Activated naive CD8-positive, alpha-beta T cell (primary cell): ENCODE data around the gene NDUFA5.
"Not testable (repeated sequence)": the region's sequence is repeated elsewhere in the genome, so short reads cannot be mapped to it uniquely, and the experiment has no call there.

Experiments
- H3K27ac Mint-ChIP-seq: one replicate; pipeline ENCODE4 v1.8.0; 2021; ENCODE audit warnings: mixed read lengths
- H3K27me3 Mint-ChIP-seq: one replicate; pipeline ENCODE4 v1.8.0; 2021; ENCODE audit warnings: mixed read lengths
- H3K36me3 Mint-ChIP-seq: one replicate; pipeline ENCODE4 v1.8.0; 2021; ENCODE audit warnings: mixed read lengths
- H3K4me1 Mint-ChIP-seq: one replicate; pipeline ENCODE4 v1.8.0; 2021; ENCODE audit warnings: low read depth, mixed read lengths
- H3K4me3 Mint-ChIP-seq: one replicate; pipeline ENCODE4 v1.8.0; 2021; ENCODE audit warnings: mild to moderate bottlenecking, mixed read lengths
- H3K9me3 Mint-ChIP-seq: one replicate; pipeline ENCODE4 v1.8.0; 2021; ENCODE audit warnings: low read depth, mixed read lengths

The NDUFA5 gene

GRCh38 chr7:123571684-123572083, 14.1 kb upstream of the NDUFA5 start:
- Mint-ChIP-seq H3K27me3 (peaks cover 4% of the 10 kb centered on the region), H3K4me1 (no peaks in the 10 kb centered on the region), H3K4me3 (no peak overlapping the region), H3K9me3 (no peaks in the 10 kb centered on the region), H3K27ac (no peak overlapping the region), H3K36me3 (no peaks in the 10 kb centered on the region)

GRCh38 chr7:123571187-123571586, 13.6 kb upstream of the NDUFA5 start:
- H3K4me1 Mint-ChIP-seq, result no peaks in the 10 kb centered on the region

GRCh38 chr7:123570390-123571182, 13.0 kb upstream of the NDUFA5 start:
- H3K27me3 Mint-ChIP-seq, result peaks cover 4% of the 10 kb centered on the region
- H3K9me3 Mint-ChIP-seq, result no peaks in the 10 kb centered on the region
- no peaks in the 10 kb centered on the region for H3K36me3 Mint-ChIP-seq
- no peaks in the 10 kb centered on the region for H3K4me1 Mint-ChIP-seq
- H3K4me3 Mint-ChIP-seq, result no peak overlapping the region
- no peak overlapping the region for H3K27ac Mint-ChIP-seq

More at GRCh38 chr7:123571187-123571586, 13.6 kb upstream of the NDUFA5 start:
- H3K27me3 Mint-ChIP-seq, result peaks cover 4% of the 10 kb centered on the region
- no peaks in the 10 kb centered on the region for H3K9me3 Mint-ChIP-seq
- H3K36me3 Mint-ChIP-seq, result no peaks in the 10 kb centered on the region
- H3K4me3 Mint-ChIP-seq, result no peak overlapping the region
- no peak overlapping the region for H3K27ac Mint-ChIP-seq

- H3K4me1 Mint-ChIP-seq, result no peaks in the 10 kb centered on the region
- H3K4me3 Mint-ChIP-seq, result no peak overlapping the region
- H3K36me3 Mint-ChIP-seq, result no peaks in the 10 kb centered on the region
- no peaks in the 10 kb centered on the region for H3K9me3 Mint-ChIP-seq
- peaks cover 1% of the 10 kb centered on the region for H3K27me3 Mint-ChIP-seq
- H3K27ac Mint-ChIP-seq, result no peak overlapping the region
Measured at GRCh38 chr7:123569352-123570010, 11.9 kb upstream of the NDUFA5 start.

GRCh38 chr7:123562121-123562520, 4.5 kb upstream of the NDUFA5 start:
- no peak overlapping the region for H3K4me3 Mint-ChIP-seq
- H3K27ac Mint-ChIP-seq, result no peak overlapping the region
- peaks cover 5% of the 10 kb centered on the region for H3K36me3 Mint-ChIP-seq
- no peaks in the 10 kb centered on the region for H3K27me3 Mint-ChIP-seq
- no peaks in the 10 kb centered on the region for H3K9me3 Mint-ChIP-seq
- peaks cover 2% of the 10 kb centered on the region for H3K4me1 Mint-ChIP-seq

- H3K4me3 Mint-ChIP-seq, result no peak overlapping the region
- no peaks in the 10 kb centered on the region for H3K27me3 Mint-ChIP-seq
- H3K4me1 Mint-ChIP-seq, result peaks cover 8% of the 10 kb centered on the region
- no peak overlapping the region for H3K27ac Mint-ChIP-seq
- H3K36me3 Mint-ChIP-seq, result peaks cover 5% of the 10 kb centered on the region
- no peaks in the 10 kb centered on the region for H3K9me3 Mint-ChIP-seq
Measured at GRCh38 chr7:123558289-123558874, 764 bp upstream of the NDUFA5 start.

- Mint-ChIP-seq H3K9me3 (no peaks in the 10 kb centered on the region), H3K4me1 (peaks cover 17% of the 10 kb centered on the region), H3K27me3 (no peaks in the 10 kb centered on the region), H3K4me3 (no peak overlapping the region), H3K27ac (no peak overlapping the region), H3K36me3 (peaks cover 13% of the 10 kb centered on the region)
Measured at GRCh38 chr7:123557016-123557397, 611 bp downstream of the NDUFA5 start.

- no peak overlapping the region for H3K27ac Mint-ChIP-seq
- no peaks in the 10 kb centered on the region for H3K9me3 Mint-ChIP-seq
- peaks cover 13% of the 10 kb centered on the region for H3K36me3 Mint-ChIP-seq
- H3K4me3 Mint-ChIP-seq, result no peak overlapping the region
- peaks cover 20% of the 10 kb centered on the region for H3K4me1 Mint-ChIP-seq
- H3K27me3 Mint-ChIP-seq, result no peaks in the 10 kb centered on the region
Measured at GRCh38 chr7:123555484-123555883, 2.1 kb downstream of the NDUFA5 start.

- Mint-ChIP-seq H3K27me3 (no peaks in the 10 kb centered on the region), H3K27ac (no peak overlapping the region), H3K4me1 (peaks cover 34% of the 10 kb centered on the region), H3K4me3 (no peak overlapping the region), H3K36me3 (peaks cover 11% of the 10 kb centered on the region), H3K9me3 (no peaks in the 10 kb centered on the region)
Measured at GRCh38 chr7:123553159-123553558, 4.5 kb downstream of the NDUFA5 start.

GRCh38 chr7:123552641-123553040, 5.0 kb downstream of the NDUFA5 start:
- peaks cover 39% of the 10 kb centered on the region for H3K4me1 Mint-ChIP-seq
- peaks cover 11% of the 10 kb centered on the region for H3K36me3 Mint-ChIP-seq
- H3K4me3 Mint-ChIP-seq, result no peak overlapping the region
- H3K27ac Mint-ChIP-seq, result no peak overlapping the region
- no peaks in the 10 kb centered on the region for H3K9me3 Mint-ChIP-seq
- no peaks in the 10 kb centered on the region for H3K27me3 Mint-ChIP-seq

GRCh38 chr7:123552134-123552533, 5.5 kb downstream of the NDUFA5 start:
- not testable (repeated sequence) for H3K27ac Mint-ChIP-seq, H3K27me3 Mint-ChIP-seq, H3K4me3 Mint-ChIP-seq, H3K9me3 Mint-ChIP-seq
- H3K4me1 Mint-ChIP-seq, result peaks cover 43% of the 10 kb centered on the region
- H3K36me3 Mint-ChIP-seq, result peaks cover 14% of the 10 kb centered on the region

- Mint-ChIP-seq H3K27ac (no peak overlapping the region), H3K27me3 (no peaks in the 10 kb centered on the region), H3K36me3 (peaks cover 14% of the 10 kb centered on the region)
Measured at GRCh38 chr7:123548406-123548805, 9.2 kb downstream of the NDUFA5 start.

GRCh38 chr7:123539871-123540270, 17.7 kb downstream of the NDUFA5 start:
- Mint-ChIP-seq H3K36me3 (no peaks in the 10 kb centered on the region), H3K27ac (no peak overlapping the region), H3K9me3 (no peaks in the 10 kb centered on the region), H3K4me1 (peaks cover 6% of the 10 kb centered on the region), H3K27me3 (no peaks in the 10 kb centered on the region), H3K4me3 (no peak overlapping the region)

More at GRCh38 chr7:123548406-123548805, 9.2 kb downstream of the NDUFA5 start:
- Mint-ChIP-seq H3K4me3 (no peak overlapping the region), H3K9me3 (no peaks in the 10 kb centered on the region), H3K4me1 (peaks cover 43% of the 10 kb centered on the region)

GRCh38 chr7:123538897-123539296, 18.7 kb downstream of the NDUFA5 start:
- peaks cover 10% of the 10 kb centered on the region for H3K4me1 Mint-ChIP-seq
- no peak overlapping the region for H3K27ac Mint-ChIP-seq
- no peaks in the 10 kb centered on the region for H3K27me3 Mint-ChIP-seq

GRCh38 chr7:123538189-123538714, 19.4 kb downstream of the NDUFA5 start:
- Mint-ChIP-seq H3K27me3 (peaks cover 3% of the 10 kb centered on the region), H3K4me3 (no peak overlapping the region), H3K4me1 (peaks cover 15% of the 10 kb centered on the region), H3K9me3 (no peaks in the 10 kb centered on the region), H3K27ac (no peak overlapping the region), H3K36me3 (no peaks in the 10 kb centered on the region)

More at GRCh38 chr7:123538897-123539296, 18.7 kb downstream of the NDUFA5 start:
- Mint-ChIP-seq H3K36me3 (no peaks in the 10 kb centered on the region), H3K4me3 (no peak overlapping the region), H3K9me3 (no peaks in the 10 kb centered on the region)
